Nephron (organoid): ENCODE measurements around the gene MAPKAP1.

Experiments
- H3K27ac Mint-ChIP-seq, 3 experiments: 2 replicates each; pipeline ENCODE4 v1.8.0; 2020; ENCODE audit warnings: mixed read lengths in 3 of 3, mild to moderate bottlenecking in 2 of 3, moderate library complexity in 1 of 3
- H3K27me3 Mint-ChIP-seq: 2 replicates; pipeline ENCODE4 v1.8.0; 2021; ENCODE audit warnings: low read depth, mild to moderate bottlenecking, moderate library complexity, mixed read lengths
- H3K36me3 Mint-ChIP-seq: 2 replicates; pipeline ENCODE4 v1.8.0; 2020; ENCODE audit warnings: low read depth, mixed read lengths
- H3K4me1 Mint-ChIP-seq: 2 replicates; pipeline ENCODE4 v1.8.0; 2020; ENCODE audit warnings: mixed read lengths
- H3K4me3 Mint-ChIP-seq, 3 experiments: 2 replicates each; pipeline ENCODE4 v1.8.0; 2020; ENCODE audit warnings: mild to moderate bottlenecking in 3 of 3, mixed read lengths in 3 of 3, moderate library complexity in 2 of 3
- H3K9me3 Mint-ChIP-seq: 2 replicates; pipeline ENCODE4 v1.8.0; 2020; ENCODE audit warnings: mixed read lengths
- CTCF ChIP-seq, 3 experiments: fragments of 200-600 bp; sonication (generic); IDR thresholded peaks; one replicate each; pipeline ENCODE4 v1.5.0; 2021; ENCODE audit warnings: antibody characterized with exemption in 3 of 3; ENCODE audit not compliant: unreplicated experiment in 3 of 3

Gene MAPKAP1

GRCh38 chr9:125508249-125508648, 198.8 kb downstream of the MAPKAP1 start:
- no peak overlapping the region for H3K4me3 Mint-ChIP-seq
- H3K27me3 Mint-ChIP-seq = no peaks in the 10 kb centered on the region
- no peaks in the 10 kb centered on the region for H3K9me3 Mint-ChIP-seq
- no peak for TF ChIP-seq CTCF (IDR thresholded peaks at IDR 0.05; ENCODE audit: unreplicated experiment in 3 of 3)
- H3K4me1 Mint-ChIP-seq = peaks cover 58% of the 10 kb centered on the region
- H3K27ac Mint-ChIP-seq = peak overlapping the region in 1 of 3 experiments; percentile 98
- peaks cover 4% of the 10 kb centered on the region for H3K36me3 Mint-ChIP-seq

GRCh38 chr9:125507226-125507625, 199.8 kb downstream of the MAPKAP1 start:
- H3K36me3 Mint-ChIP-seq = peaks cover 10% of the 10 kb centered on the region
- no peaks in the 10 kb centered on the region for H3K9me3 Mint-ChIP-seq
- H3K4me1 Mint-ChIP-seq = peaks cover 54% of the 10 kb centered on the region
- TF ChIP-seq CTCF (IDR thresholded peaks at IDR 0.05; ENCODE audit: unreplicated experiment in 3 of 3) = no peak
- H3K27me3 Mint-ChIP-seq = no peaks in the 10 kb centered on the region
- no peak overlapping the region for H3K4me3 Mint-ChIP-seq
- H3K27ac Mint-ChIP-seq = peak overlapping the region; percentile 85 to 98 (median 86)

DNA sequence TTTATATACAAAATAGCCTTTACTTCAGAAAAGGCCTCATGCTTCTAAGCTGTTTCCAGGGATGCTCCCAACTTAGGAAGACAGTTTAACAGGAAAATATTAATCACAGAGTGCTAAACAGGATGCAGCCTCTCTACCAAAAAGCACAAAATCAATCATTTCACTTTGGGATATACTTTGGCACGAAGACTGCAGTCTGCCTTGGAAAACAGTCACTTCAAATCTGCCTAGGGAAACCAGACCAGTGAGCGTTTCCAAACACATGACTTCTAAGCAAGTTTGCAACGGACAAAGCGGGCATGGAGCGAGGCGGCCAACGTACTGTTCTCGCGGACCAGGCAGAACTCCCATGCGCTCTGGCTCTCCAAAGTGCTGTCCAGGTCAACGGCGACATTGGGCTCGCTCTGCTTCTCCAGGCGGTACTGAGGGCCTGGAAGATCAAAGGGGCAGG, 201.0 kb downstream of the MAPKAP1 start:
- Mint-ChIP-seq H3K4me1 (peaks cover 42% of the 10 kb centered on the region), H3K27ac (peak overlapping the region; percentile 96 to 98 (median 97)), H3K4me3 (peak overlapping the region; percentile 32 to 35 (median 35)), H3K27me3 (no peaks in the 10 kb centered on the region), H3K36me3 (peaks cover 15% of the 10 kb centered on the region), H3K9me3 (no peaks in the 10 kb centered on the region)
- no peak for TF ChIP-seq CTCF (IDR thresholded peaks at IDR 0.05; ENCODE audit: unreplicated experiment in 3 of 3)

DNA sequence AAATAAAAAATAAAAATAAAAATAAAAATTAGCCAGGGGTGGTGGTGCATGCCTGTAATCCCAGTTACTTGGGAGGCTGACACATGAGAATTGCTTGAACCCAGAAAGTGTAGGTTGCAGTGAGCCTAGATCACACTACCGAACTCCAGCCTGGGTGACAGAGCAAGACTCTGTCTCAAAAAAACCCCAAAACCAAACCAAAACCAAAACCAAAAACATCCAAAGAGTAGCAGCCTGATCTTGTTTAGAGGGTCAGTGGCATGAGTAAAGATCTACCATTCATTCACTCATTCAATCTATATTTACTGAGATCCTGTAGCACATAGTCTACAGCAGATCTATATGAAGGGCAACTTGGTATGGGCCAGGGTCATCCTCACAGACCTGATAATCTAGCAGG, 202.4 kb downstream of the MAPKAP1 start:
- H3K27ac Mint-ChIP-seq = peak overlapping the region; percentile 53 to 98 (median 97)
- peaks cover 28% of the 10 kb centered on the region for H3K4me1 Mint-ChIP-seq
- no peaks in the 10 kb centered on the region for H3K9me3 Mint-ChIP-seq
- H3K36me3 Mint-ChIP-seq = peaks cover 23% of the 10 kb centered on the region
- H3K4me3 Mint-ChIP-seq = no peak overlapping the region
- no peak for TF ChIP-seq CTCF (IDR thresholded peaks at IDR 0.05; ENCODE audit: unreplicated experiment in 3 of 3)
- H3K27me3 Mint-ChIP-seq = no peaks in the 10 kb centered on the region

GRCh38 chr9:125497906-125498305, 209.1 kb downstream of the MAPKAP1 start:
- Mint-ChIP-seq H3K4me3 (no peak overlapping the region), H3K4me1 (peaks cover 22% of the 10 kb centered on the region), H3K27me3 (no peaks in the 10 kb centered on the region), H3K27ac (peak overlapping the region in 2 of 3 experiments; percentile 1 to 46), H3K36me3 (peaks cover 15% of the 10 kb centered on the region), H3K9me3 (no peaks in the 10 kb centered on the region)
- no peak for TF ChIP-seq CTCF (IDR thresholded peaks at IDR 0.05; ENCODE audit: unreplicated experiment in 3 of 3)

GRCh38 chr9:125497478-125497877, 209.5 kb downstream of the MAPKAP1 start:
- H3K27me3 Mint-ChIP-seq = no peaks in the 10 kb centered on the region
- H3K9me3 Mint-ChIP-seq = no peaks in the 10 kb centered on the region
- no peak overlapping the region for H3K4me3 Mint-ChIP-seq
- H3K27ac Mint-ChIP-seq = peak overlapping the region in 1 of 3 experiments; percentile 1
- TF ChIP-seq CTCF (IDR thresholded peaks at IDR 0.05; ENCODE audit: unreplicated experiment in 3 of 3) = no peak
- peaks cover 14% of the 10 kb centered on the region for H3K36me3 Mint-ChIP-seq
- H3K4me1 Mint-ChIP-seq = peaks cover 22% of the 10 kb centered on the region
